Hepatocyte (in vitro differentiated cells): ENCODE results near the gene MFAP3L. TPM values are rescaled to one million over a fixed set of nuclear protein-coding genes. Genes with fewer than 3 reads are reported as not detected.

Experiments used
- DNase-seq: peaks from one replicate; pipeline ENCODE4 v3.0.0-alpha.2; 2016; ENCODE audit warnings: low spot score
- H2AFZ ChIP-seq: fragments of 200-600 bp; sonication (generic); 2 replicates; pipeline ENCODE4 v1.6.0; 2016; ENCODE audit warnings: antibody characterized with exemption, mild to moderate bottlenecking
- H3K27ac ChIP-seq: fragments of 200-600 bp; sonication (generic); 2 replicates; pipeline ENCODE4 v1.5.1; 2016; ENCODE audit warnings: mild to moderate bottlenecking
- H3K27me3 ChIP-seq: fragments of 200-600 bp; sonication (generic); 2 replicates; pipeline ENCODE4 v1.6.1; 2016
- H3K36me3 ChIP-seq: fragments of 200-600 bp; sonication (generic); replicated peaks from 2 replicates; pipeline ENCODE4 v1.5.1; 2016; ENCODE audit warnings: low read depth; ENCODE audit not compliant: insufficient read depth
- H3K4me1 ChIP-seq: fragments of 200-600 bp; sonication (generic); 2 replicates; pipeline ENCODE4 v1.5.1; 2016; ENCODE audit warnings: mild to moderate bottlenecking, moderate library complexity; ENCODE audit not compliant: insufficient read depth
- H3K4me2 ChIP-seq: fragments of 200-600 bp; sonication (generic); 2 replicates; pipeline ENCODE4 v1.6.0; 2016
- H3K4me3 ChIP-seq: fragments of 200-600 bp; sonication (generic); 2 replicates; pipeline ENCODE4 v1.5.1; 2016; ENCODE audit warnings: mild to moderate bottlenecking
- H3K79me2 ChIP-seq: fragments of 200-600 bp; sonication (generic); 2 replicates; pipeline ENCODE4 v1.6.0; 2017; ENCODE audit warnings: mild to moderate bottlenecking
- H3K9me2 ChIP-seq: fragments of 200-600 bp; sonication (generic); replicated peaks from 2 replicates; pipeline ENCODE4 v1.6.0; 2017; ENCODE audit warnings: mild to moderate bottlenecking; ENCODE audit not compliant: insufficient read depth
- H3K9me3 ChIP-seq: fragments of 200-600 bp; sonication (generic); 2 replicates; pipeline ENCODE4 v1.5.1; 2016; ENCODE audit warnings: low read depth, mild to moderate bottlenecking
- H4K20me1 ChIP-seq: fragments of 200-600 bp; sonication (generic); 2 replicates; pipeline ENCODE4 v1.6.0; 2016; ENCODE audit warnings: mild to moderate bottlenecking; ENCODE audit not compliant: insufficient read depth, poor library complexity, severe bottlenecking
- EZH2 ChIP-seq: fragments of 200-600 bp; sonication (generic); IDR thresholded peaks from 2 replicates; pipeline ENCODE4 v1.6.1; 2016; ENCODE audit warnings: antibody characterized with exemption, mild to moderate bottlenecking, borderline replicate concordance
- EZH2phosphoT487 ChIP-seq: fragments of 200-600 bp; sonication (generic); IDR thresholded peaks from one replicate; pipeline ENCODE4 v1.6.1; 2018; ENCODE audit warnings: antibody characterized with exemption, mild to moderate bottlenecking, low read depth, moderate library complexity; ENCODE audit not compliant: unreplicated experiment, severe bottlenecking
- WGBS: methylation state at CpG from one replicate; pipeline ENCODE4 v1.1.6; 2016; ENCODE audit warnings: low lambda C conversion rate; ENCODE audit errors: missing lambda C conversion rate; 5-methylcytosine and 5-hydroxymethylcytosine counted together
- polyA plus RNA-seq: library from polyadenylated mRNA; unstranded; fragments of >200 nt; fragmentation: Nextera tagmentation; extraction: Ambion mirVana; gene quantifications from 2 replicates; pipeline ENCODE4 v1.2.1, GENCODE V29; 2016
- total RNA-seq: library from RNA; depleted of rRNA; stranded (reverse); fragments of >200 nt; gene quantifications from 2 replicates; pipeline ENCODE4 v1.2.3, GENCODE V29; 2014
- TF ChIP-seq, protein P1 (sequence below): fragments of 200-600 bp; sonication (generic); IDR thresholded peaks from 2 replicates; pipeline ENCODE4 v1.5.1; 2016; ENCODE audit warnings: antibody characterized with exemption, mild to moderate bottlenecking; ENCODE audit not compliant: poor library complexity

MFAP3L gene
- total RNA-seq, result 10.7 and 11.4 TPM in 2 replicates
- 2.4 and 2.9 TPM in 2 replicates for polyA plus RNA-seq

DNA sequence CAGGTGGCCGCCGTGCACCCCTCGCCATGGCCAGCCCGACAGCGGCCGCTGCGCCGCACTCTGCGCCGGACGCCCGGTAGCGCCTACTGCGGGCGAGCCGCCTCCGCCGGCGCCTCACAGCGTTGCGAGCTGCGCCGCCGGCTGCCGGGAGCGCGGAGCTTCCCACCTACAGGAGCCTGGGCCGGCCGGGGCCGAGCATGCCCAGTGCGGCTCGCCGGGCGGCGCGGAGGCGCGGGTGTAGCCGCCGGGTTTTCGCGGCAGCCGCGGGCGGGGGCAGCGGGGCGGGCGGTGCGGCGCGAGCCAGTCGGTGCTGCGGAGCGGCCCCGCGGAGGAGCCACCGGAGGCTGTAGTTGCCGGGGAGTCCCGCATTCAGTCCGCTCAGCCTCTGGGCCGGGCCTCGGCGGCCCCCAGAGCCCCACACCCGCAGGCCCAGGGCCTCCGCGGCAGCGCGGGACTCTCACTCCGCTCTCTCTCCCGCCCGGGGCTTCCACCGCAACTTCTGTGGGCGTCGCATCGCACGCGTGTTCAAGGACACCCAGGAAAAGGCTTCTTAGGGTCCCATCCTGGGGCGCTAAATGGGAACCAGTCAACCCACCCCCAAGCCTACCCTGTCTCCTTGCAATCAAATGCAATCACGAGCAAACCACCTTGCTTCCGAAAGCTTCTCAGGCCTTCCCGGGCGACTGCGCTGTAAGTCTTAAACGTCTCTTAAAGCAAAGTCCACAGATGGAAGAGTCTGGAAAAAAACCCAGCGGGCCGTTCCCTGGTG is at the start of gene MFAP3L:
Gene MFAP3L, minus strand, starts transcription at position 143 of the 769 bp plus-strand sequence. CDS start 20,518 bp downstream, outside the sequence.
- no peak for TF ChIP-seq EZH2phosphoT487
- WGBS, result 2% methylated on average over 70 of the region's 86 CpGs
- peaks cover 4% of the 10 kb centered on the region for H3K27me3 ChIP-seq

DNA sequence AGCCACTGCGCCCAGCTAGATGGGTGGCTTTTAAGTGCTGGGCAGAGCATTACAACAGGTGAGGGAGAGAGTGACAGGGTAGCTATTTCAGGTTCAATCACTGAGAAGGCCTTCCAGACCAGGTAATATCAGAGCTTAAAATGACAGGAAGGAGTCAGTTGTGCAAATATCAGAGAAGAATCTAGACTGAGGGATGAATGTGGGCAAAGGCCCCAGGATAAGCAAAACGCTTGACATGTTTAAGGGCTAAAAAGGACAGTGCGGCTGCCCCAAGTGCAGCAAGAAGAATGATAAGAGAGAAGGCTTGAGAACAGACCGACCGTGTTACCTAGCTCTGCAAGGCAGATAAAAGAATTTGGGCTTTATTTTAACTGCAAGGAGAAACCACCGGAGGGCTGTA is 45.0 kb upstream of the MFAP3L start:
- Histone ChIP-seq H4K20me1 (no peaks in the 10 kb centered on the region), H3K4me3 (no peak overlapping the region), H3K4me2 (no peak overlapping the region), H3K9me3 (no peaks in the 10 kb centered on the region), H3K27me3 (no peaks in the 10 kb centered on the region), H2AFZ (no peak overlapping the region), H3K27ac (no peak overlapping the region), H3K79me2 (no peaks in the 10 kb centered on the region), H3K4me1 (no peaks in the 10 kb centered on the region), H3K9me2 (no peaks in the 10 kb centered on the region), H3K36me3 (no peaks in the 10 kb centered on the region)
- TF ChIP-seq EZH2phosphoT487 (no peak), EZH2 (no peak)
- TF ChIP-seq, protein P1, sequence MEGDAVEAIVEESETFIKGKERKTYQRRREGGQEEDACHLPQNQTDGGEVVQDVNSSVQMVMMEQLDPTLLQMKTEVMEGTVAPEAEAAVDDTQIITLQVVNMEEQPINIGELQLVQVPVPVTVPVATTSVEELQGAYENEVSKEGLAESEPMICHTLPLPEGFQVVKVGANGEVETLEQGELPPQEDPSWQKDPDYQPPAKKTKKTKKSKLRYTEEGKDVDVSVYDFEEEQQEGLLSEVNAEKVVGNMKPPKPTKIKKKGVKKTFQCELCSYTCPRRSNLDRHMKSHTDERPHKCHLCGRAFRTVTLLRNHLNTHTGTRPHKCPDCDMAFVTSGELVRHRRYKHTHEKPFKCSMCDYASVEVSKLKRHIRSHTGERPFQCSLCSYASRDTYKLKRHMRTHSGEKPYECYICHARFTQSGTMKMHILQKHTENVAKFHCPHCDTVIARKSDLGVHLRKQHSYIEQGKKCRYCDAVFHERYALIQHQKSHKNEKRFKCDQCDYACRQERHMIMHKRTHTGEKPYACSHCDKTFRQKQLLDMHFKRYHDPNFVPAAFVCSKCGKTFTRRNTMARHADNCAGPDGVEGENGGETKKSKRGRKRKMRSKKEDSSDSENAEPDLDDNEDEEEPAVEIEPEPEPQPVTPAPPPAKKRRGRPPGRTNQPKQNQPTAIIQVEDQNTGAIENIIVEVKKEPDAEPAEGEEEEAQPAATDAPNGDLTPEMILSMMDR, result no peak
- DNase-seq, result no peak
- WGBS, result 87% methylated on average over 6 of the region's 6 CpGs

More for the DNA sequence above, at the start of gene MFAP3L:
- Histone ChIP-seq H4K20me1 (no peaks in the 10 kb centered on the region), H3K27ac (peak within 1 kb of the TSS; percentile 95), H2AFZ (peak within 1 kb of the TSS; percentile 100), H3K9me2 (no peaks in the 10 kb centered on the region), H3K4me3 (peak within 1 kb of the TSS; percentile 92), H3K36me3 (no peaks in the 10 kb centered on the region), H3K4me2 (peak within 1 kb of the TSS; percentile 88), H3K9me3 (no peaks in the 10 kb centered on the region), H3K79me2 (no peaks in the 10 kb centered on the region), H3K4me1 (no peaks in the 10 kb centered on the region)
- peak; percentile 96 for DNase-seq

DNA sequence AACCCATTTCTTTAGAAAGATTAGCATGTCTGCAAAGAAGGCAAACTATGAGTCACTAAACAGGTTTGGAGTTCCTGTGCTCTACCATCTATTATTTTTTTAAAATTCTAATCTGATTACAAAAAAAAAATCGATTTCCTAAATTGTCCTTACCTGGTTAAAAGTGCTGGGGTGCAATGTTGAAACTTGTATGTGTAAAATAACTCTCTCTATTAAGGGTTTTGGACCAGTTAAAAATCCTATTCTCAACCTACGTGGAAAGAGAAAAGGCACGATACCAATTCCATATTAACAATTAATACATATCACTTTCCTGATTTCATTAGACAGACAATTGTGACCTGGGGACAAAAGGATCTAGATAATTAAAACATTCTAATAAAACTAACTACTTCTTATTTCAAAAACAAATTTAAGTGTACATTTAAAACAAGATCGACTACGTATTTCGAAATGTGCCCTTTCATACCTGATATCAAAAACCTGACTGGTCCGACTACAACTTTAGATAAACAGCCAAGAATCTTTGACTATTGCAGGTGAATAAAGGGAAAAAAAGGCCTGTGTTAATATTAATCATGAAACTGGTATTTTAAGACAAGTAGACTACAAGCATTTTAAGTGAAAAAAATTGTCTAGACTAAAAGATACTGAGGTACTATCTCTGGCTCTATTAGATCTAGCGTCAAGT is 42.4 kb upstream of the MFAP3L start:
- TF ChIP-seq, protein P1, result no peak
- TF ChIP-seq EZH2phosphoT487 (no peak), EZH2 (no peak)
- H3K79me2 ChIP-seq, result no peaks in the 10 kb centered on the region
- H3K27me3 ChIP-seq, result no peaks in the 10 kb centered on the region

GRCh38 chr4:170059421-170059820 is 33.2 kb upstream of the MFAP3L start:
- no peaks in the 10 kb centered on the region for H3K4me1 ChIP-seq
- H4K20me1 ChIP-seq, result no peaks in the 10 kb centered on the region
- no peak overlapping the region for H3K4me3 ChIP-seq
- H2AFZ ChIP-seq, result no peak overlapping the region
- 88% methylated on average over 4 of the region's 4 CpGs for WGBS
- no peak overlapping the region for H3K4me2 ChIP-seq
- no peak for DNase-seq
- H3K9me3 ChIP-seq, result no peaks in the 10 kb centered on the region
- H3K9me2 ChIP-seq, result no peaks in the 10 kb centered on the region
- H3K27ac ChIP-seq, result no peak overlapping the region
- no peaks in the 10 kb centered on the region for H3K36me3 ChIP-seq
- H3K79me2 ChIP-seq, result no peaks in the 10 kb centered on the region
- no peaks in the 10 kb centered on the region for H3K27me3 ChIP-seq
- TF ChIP-seq, protein P1, result no peak
- TF ChIP-seq EZH2phosphoT487 (no peak), EZH2 (no peak)

More for the DNA sequence above, 42.4 kb upstream of the MFAP3L start:
- Histone ChIP-seq H3K4me2 (no peak overlapping the region), H4K20me1 (no peaks in the 10 kb centered on the region), H3K9me3 (no peaks in the 10 kb centered on the region), H3K9me2 (no peaks in the 10 kb centered on the region), H3K27ac (no peak overlapping the region), H2AFZ (no peak overlapping the region), H3K36me3 (no peaks in the 10 kb centered on the region), H3K4me3 (no peak overlapping the region), H3K4me1 (no peaks in the 10 kb centered on the region)
- no peak for DNase-seq
- WGBS, result 95% methylated on average over 8 of the region's 8 CpGs
